CD4-positive, alpha-beta T cell treated with Interleukin-6 for 4 hours (primary cell): Measurements from ENCODE around the gene OGFOD1.
"Not testable (repeated sequence)": the region's sequence is repeated elsewhere in the genome, so short reads cannot be mapped to it uniquely, and the experiment has no call there.

Experiments
- DNase-seq: peaks from one replicate; pipeline ENCODE4 v3.0.0-alpha.2; 2020; ENCODE audit warnings: mixed read lengths

The OGFOD1 gene

DNA sequence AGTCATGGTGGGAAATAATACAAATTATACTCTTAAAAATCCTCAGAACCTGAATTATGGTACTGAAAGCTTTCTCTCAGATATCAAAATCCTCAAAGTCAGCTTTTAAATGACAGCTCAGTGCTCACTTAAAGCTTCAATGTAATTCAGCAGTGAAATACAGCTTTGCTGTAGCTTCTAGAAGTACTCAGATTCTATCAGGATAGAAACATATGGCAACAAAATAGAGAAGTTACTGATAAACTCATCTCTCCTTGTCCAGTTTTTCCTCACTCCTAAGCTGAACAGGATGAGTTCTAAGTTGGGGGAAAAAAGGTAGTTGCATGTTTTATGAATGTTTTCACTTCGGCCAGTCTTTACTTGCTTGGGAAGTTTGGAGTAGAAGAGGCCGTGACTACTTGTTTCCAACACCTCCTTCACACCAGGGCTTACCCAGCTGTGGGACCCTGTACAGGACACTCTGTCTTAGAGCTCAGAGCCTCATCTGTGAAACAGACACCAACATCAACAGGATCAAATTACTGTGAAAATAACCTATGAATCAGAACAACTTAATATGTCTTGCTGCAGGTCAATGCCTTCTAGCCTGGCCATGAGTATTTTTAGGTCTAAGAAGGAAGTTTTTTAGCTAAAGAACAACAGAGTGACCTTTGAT is 30.2 kb downstream of the OGFOD1 start:
- DNase-seq = no peak

DNA sequence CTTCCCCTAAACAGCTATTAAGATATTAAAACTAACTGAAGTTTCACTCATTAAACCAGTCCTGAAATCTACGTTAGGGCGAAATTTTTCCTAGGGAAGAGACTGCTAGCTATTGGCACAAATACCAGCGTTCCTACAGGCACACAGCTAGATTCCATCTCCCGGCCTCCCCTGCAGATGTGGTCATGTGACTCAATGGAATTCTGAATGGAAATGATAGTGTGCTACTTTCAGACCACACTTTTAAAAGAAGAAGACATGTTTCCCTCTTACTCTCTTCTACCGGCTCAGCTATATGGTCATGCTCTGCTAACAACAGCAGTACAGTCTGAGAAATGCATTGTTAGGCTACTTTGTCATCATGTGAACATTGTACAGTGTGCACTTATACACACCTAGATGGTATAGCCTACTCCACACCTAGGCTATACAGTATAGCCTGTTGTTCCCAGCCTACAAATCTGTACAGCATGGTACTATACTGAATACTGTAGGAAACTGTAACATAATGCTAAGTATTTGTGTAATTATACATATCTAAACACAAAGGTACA is 31.4 kb downstream of the OGFOD1 start:
- DNase-seq = no peak

DNA sequence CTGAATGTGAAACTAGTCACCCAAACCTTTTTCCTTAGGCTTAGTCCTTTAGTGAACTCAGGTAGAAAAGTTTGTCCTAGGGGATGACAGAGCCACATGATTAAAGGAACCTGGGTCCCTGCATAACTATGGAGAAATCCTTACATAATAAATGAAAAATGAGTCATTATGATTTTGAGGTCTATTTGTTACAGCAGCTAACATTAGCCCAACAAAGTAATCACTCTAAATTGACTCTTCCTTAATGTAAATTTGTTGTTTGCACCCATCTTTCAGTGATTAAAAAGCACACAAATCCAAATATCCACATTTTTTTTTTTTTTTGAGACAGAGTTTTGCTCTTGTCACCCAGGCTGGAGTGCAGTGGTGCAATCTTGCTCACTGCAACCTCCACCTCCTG is 32.0 kb downstream of the OGFOD1 start:
- no peak for DNase-seq

DNA sequence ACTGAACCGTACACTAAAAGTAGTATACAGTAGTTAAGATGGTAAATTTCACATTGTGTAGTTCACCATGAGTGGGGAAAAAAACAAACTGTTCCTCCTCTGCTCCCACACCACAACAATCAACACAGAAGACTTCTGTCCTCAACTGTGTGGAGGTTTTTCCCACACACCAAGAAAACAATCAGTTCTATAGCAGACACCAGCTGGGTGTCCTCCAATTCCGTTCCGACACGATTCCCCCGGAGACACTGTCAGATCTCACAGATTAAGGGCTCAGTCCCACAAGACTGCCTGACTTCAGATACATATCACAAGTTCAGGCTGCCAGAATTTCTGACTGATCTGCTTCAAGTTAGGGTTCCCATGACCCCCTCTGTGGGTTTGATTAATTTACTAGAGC is 36.7 kb downstream of the OGFOD1 start:
- no peak for DNase-seq

DNA sequence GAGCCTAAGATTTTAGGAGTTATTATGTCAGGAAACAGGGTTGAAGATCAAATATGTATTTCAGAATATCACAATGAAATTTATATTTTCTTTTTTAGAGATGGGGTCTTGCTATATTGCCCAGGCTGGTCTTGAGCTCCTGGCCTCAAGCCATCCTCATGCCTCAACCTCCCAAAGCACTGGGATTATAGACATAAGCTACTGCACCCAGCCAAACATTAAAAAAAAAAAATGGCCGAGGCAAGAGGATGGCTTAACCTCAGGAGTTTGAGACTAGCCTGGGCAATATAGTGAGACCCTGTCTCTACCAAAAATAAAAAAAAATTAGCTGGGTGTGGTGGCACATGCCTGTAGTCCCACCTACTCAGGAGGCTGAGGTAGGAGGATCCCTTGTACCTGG is 37.5 kb downstream of the OGFOD1 start:
- not testable (repeated sequence) for DNase-seq

DNA sequence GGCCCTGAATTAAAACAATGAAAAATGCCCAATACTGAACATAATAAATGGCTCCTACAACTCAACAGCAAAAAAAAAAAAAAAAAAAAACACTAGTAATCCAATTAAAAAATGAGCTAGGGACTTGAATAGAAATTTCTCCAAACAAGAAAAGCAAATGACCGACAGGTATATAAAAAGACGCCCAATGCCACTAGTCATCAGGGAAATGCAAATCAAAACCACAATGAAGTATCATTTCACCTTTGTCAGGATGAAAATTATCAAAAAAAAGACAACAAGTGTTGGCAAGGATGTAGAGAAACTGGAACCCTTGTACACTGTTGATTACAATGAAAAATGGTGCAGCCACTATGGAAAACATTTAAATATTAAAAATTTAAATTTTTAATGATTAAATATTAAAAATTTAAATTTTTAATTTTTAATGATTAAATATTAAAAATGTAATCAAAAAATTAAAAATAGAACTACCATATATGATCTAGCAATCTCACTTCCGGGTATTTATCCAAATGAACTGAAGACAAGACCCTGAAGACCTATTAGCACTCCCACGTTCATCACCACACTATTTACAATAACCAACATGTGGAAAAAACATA is 40.4 kb downstream of the OGFOD1 start:
- DNase-seq = no peak

DNA sequence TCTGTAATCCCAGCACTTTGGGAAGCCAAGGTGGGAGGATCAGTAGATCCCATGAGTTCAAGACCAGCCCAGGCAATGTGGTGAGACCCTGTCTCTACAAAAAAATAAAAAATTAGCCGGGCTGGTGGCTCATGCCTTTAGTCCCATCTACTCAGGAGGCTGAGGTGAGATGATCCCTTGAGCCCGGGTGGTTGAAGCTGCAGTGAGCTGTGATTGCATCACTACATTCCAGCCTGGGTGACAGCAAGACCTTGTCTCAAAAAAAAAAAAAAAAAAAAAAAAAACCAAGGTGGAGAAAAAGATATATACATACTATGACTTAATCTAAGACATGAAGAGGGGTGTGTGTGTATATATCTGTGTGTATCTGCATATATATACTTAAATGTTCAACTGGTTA is 41.8 kb downstream of the OGFOD1 start:
- DNase-seq = no peak

DNA sequence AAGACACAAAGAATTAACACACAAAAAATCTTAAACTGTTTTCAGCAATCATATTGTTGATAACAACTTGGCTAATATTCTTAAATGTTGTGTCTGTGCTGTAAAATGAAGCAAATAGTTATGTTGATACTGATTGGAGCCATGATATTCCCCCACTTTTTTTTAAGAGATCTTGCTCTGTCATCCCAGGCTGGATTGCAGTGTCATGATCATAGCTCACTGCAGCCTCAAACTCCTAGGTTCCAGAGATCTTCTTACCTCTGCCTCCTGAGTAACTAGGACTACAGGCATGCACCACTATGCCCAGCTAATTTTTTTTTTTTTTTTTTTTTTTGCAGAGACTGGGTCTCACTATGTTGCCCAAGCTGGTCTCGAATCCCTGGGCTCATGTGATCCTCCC is 42.5 kb downstream of the OGFOD1 start:
- no peak for DNase-seq

DNA sequence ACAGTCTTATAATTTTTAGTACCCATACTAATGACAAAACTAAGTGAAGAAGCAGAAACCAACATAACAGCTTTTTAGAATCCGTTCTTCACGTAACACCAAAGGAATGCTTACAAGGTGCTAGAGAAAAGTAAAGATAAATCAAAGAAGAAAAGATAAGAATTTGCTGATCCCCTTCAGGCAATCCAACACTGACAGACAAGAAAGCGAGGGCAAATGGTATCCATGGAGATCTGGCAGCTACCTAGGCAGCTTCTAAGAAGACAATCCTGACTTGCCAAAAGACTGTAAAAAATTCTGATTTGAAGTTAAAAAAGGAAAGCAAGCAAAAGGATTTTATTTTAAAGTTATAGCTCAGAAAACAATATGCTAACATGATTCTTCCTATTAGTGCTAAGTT is 53.8 kb downstream of the OGFOD1 start:
- DNase-seq = no peak

DNA sequence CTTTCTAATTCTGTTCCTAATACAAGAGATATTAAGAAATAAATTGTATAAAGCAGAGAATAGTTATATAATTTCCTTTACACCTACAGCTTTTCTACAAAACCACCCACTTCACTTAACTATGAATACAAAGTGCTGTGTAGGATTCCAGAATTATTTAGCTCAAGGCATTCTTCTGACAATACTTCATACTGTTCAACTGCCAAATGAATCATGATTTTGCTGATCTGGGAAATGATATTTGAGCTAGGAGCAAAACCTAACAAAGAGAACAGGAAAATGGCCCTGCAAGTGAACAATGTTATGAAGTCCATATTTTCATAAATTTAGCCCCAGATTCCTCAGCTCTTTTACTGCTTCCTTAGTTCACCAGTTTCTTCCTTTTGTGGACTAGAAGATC is 55.6 kb downstream of the OGFOD1 start:
- no peak for DNase-seq

DNA sequence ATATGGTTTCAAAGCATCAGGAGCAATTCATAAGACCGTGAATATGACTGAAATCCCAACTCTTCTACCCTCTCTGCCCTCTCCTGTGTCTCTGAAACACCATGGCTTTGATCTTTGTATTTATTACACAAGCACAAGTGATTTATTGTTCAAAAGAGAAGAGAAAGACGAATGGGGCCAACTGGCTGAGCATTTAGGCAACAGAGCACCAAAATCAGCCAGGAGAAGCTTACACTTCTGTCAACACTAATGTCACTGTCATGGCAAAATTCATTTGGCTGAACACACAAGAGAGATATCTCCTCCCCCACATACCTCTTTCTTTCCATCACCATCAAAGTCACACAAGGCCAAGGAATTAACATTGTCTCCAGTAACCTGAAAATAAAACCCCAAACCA is 59.2 kb downstream of the OGFOD1 start:
- no peak for DNase-seq

DNA sequence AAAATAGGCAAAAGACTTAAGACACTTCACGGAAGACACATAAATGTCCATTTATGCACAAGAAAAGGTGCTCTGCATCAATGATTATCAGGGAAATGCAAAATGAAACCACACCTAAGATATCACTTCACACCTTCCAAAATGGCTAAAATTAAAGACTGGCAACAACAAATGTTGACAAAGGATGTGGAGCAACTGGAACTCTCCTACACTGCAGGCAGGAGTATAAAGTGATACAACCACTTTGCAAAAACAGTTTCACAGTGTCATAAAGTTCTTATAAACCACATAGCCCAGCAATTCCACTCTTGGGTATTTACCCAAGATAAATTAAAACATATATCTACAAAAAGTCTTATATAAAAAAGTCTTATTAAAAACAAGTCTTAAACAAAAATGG is 60.7 kb downstream of the OGFOD1 start:
- no peak for DNase-seq

DNA sequence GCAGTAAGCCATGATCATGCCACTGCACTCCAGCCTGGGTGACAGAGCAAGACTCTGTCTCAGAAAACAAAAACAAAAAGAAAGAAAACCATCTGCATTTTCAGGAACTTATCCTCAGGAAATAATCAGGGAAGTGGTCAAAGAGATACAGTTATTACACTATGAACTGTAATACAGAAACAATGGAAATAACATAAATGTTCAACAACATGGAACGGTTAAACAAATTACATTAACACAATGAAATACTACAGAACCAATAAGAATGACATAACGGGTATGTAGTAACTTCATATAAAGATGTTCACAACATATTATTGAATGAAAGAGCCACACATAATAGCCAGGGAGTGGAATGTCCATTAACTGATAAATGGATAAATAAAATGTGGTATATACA is 61.7 kb downstream of the OGFOD1 start:
- no peak for DNase-seq

DNA sequence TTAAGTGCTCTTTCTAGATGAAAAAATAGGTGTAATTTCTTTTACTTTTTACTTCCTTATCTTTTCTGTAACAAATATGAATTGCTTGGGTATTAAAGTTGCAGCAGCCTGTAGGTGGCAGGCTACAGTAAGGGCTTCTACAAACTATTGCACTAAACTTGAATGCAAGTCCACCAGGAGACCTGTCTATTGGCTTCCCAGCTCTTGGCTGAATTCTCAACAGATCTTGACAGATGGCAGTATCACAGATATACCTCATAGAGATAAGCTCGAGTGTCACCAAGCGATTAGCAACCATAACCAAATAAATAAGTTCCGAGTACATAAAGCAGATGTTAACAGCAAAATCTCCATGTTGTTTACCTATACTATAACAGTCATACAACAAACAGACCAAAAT is 62.6 kb downstream of the OGFOD1 start:
- DNase-seq = peak; percentile 57

DNA sequence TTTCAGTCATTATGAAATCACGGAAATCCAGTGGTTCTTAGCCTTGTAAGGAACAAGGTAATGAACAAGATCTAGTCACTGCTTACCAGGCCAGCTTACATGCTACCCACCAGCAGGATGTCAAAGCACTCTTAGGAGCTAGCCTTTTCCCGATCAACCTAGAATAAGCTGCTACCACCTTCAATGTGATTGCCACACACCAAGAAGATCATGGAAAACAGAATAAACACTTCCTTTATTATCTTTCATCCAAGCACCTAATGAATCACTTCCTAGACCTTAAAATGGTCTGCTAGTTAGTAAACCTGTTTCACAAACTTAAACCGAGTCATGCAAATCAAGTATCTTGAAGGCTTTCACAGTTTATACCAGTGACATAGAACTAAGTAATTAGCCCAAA is 63.5 kb downstream of the OGFOD1 start:
- DNase-seq = no peak

DNA sequence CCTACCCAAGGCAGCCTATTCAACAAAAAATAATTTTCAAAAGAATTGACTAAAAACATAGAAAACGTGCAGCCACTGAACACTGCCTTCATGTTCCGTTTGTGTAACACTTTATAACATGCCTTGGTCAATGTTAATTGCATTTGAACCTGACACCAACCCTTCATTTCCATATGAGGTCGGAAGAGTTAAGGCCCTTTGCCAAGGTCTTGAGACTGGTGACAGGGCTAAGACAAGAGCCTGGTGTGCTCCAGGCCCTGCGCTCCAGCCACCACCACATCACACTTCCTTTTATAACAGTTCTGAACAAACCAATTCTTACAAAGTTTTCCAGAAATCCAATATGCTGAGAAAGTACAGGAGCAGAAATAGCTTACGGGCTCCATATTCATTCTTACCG is 64.3 kb downstream of the OGFOD1 start:
- DNase-seq = no peak

DNA sequence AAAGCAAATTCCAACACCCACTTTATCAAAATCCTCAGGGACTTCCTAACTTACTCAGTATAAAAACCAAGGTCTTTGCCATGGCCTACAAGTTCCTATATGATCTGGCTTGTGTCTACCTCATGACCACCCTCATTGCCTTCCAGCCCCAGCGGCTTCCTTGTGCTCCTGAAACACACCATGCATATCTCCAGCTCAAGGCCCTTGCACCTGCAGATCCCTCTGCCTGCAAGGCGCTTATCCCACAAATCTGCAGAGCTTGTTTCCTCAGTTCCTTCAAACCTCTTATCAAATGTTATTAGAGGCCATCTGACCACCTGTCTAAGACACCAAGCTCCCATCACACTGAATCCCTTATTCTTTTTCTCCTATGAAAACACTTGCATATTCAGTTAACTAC is 65.9 kb downstream of the OGFOD1 start:
- no peak for DNase-seq

DNA sequence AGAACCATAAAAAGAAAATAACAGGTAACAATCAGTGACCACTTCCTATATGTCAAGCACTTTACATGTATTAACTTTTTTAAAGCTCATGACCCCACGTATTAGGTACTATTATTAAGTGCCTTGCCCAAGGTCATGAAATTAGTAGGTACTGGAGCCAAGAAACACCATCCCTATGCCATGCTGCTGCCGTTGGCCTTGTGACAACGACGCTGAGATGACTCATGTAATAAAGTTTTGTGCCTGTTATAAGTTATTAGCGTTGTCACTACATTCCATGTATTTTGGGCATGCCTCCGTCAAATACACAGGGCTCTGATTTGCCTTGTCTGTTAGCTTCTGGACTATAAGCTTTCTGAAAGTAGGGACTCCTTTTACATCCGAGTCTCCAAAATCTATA is 67.1 kb downstream of the OGFOD1 start:
- DNase-seq = no peak

DNA sequence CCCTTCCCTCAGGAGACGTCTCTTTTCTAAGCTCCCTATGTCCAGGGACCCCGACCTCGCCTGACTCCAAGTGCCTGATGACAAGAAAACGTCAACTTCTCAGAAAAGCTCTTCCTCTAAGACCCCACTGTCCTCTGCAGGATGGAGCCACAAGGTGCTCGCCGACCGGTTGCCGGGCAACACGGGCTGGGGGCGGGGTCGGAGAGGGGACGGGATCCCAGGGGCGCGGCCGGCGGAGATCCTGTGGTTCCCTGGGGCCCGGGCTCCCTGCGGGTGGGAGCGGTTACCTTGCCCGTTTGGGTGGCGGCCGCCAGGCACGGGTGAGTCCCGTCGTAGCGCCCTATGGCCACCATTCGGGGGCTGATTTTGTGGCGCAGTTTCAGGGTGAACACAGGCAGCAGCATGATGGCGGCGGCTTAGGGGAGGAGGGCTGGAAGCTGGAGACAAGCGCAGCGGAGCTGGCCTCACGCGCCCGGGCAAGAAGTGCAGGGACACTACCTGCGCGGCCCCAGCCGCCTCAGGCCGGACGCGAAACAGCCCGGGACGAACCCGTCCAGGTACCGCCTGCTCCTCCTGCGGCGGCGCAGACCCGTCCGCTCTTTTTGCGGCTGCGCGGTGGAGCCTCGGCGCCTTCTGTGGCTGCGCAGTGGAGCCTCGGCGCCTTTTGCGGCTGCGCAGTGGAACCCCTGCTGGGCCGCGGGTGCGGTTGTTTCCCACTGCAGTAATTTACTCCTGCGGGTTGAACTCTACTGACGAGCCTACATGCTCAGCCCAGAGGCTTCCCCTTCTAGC is 68.3 kb downstream of the OGFOD1 start, which contains the start of gene BBS2:
TSS of gene BBS2 (minus strand) at position 566 of the 792 bp plus-strand sequence. CDS start at position 404, 162 bp downstream.
- DNase-seq = peak; percentile 96

DNA sequence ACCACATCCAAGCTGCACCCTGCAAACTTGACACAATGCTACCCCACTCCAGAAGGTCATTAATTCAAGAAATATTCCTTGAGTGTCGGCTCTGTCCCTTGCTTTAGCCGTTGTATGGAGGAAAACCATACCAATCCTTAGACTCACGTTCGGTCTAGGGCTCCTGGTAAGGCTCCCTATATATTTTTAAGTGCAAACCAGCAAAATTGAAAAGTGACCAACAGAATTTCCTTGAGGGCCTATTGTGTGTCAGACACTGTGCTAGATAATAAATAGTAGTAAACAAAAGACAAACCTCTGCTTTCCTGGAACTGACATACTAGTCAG is 68.9 kb downstream of the OGFOD1 start:
- DNase-seq = no peak

DNA sequence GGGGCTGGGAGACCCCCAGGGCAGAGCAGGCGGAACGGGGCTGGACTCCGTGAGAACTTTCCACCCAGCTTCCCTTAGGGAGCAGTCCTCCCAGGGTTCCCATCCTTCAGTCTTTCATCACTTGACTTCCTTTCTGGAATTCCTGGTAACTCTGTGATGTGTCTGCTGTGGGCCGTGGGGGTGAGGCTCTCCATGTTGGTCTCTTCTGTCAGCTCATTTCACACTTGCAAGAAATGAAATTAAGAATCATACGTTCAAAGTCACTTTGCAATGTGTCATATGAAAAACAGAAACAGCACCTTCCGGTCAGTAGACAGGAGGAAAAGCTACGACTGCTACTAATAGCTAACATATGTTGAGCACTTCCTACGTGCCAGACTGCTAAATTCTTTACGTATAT is 73.9 kb downstream of the OGFOD1 start:
- no peak for DNase-seq
